Fibroblast of skin of left biceps (primary cell): ENCODE results near the gene CST7.
"Not testable (repeated sequence)": the region's sequence is repeated elsewhere in the genome, so short reads cannot be mapped to it uniquely, and the experiment has no call there.

Experiments used
- DNase-seq, 2 experiments: peaks; one replicate each; pipeline ENCODE4 v3.0.0-alpha.2; 2013; ENCODE audit warnings: low read depth in 2 of 2

The CST7 gene

GRCh38 chr20:24948939-24949679, at the start of gene CST7:
Gene CST7 (plus strand): TSS chr20:24949269. CDS start chr20:24949506, 237 bp downstream.
- no peak for DNase-seq

GRCh38 chr20:24906806-24907205, 42.3 kb upstream of the CST7 start:
- DNase-seq: no peak

GRCh38 chr20:24908642-24909041, 40.4 kb upstream of the CST7 start:
- no peak for DNase-seq

- DNase-seq: no peak
Observed at GRCh38 chr20:24909086-24909780, 39.8 kb upstream of the CST7 start.

- no peak for DNase-seq
Observed at GRCh38 chr20:24909861-24910260, 39.2 kb upstream of the CST7 start.

GRCh38 chr20:24910461-24910860, 38.6 kb upstream of the CST7 start:
- no peak for DNase-seq

- DNase-seq: no peak
Observed at GRCh38 chr20:24911461-24911860, 37.6 kb upstream of the CST7 start.

- DNase-seq: no peak
Observed at GRCh38 chr20:24912397-24913075, 36.5 kb upstream of the CST7 start.

- no peak for DNase-seq
Observed at GRCh38 chr20:24913076-24913628, 35.9 kb upstream of the CST7 start.

- no peak for DNase-seq
Observed at GRCh38 chr20:24914388-24915241, 34.5 kb upstream of the CST7 start.

- no peak for DNase-seq
Observed at GRCh38 chr20:24915440-24915839, 33.6 kb upstream of the CST7 start.

- no peak for DNase-seq
Observed at GRCh38 chr20:24915892-24916291, 33.2 kb upstream of the CST7 start.

- DNase-seq: no peak
Observed at GRCh38 chr20:24916412-24916811, 32.7 kb upstream of the CST7 start.

- DNase-seq: no peak
Observed at GRCh38 chr20:24917056-24917455, 32.0 kb upstream of the CST7 start.

- peak; percentile 41 to 42 for DNase-seq
Observed at GRCh38 chr20:24917797-24918578, 31.1 kb upstream of the CST7 start.

GRCh38 chr20:24918579-24919566, 30.2 kb upstream of the CST7 start:
- no peak for DNase-seq

- not testable (repeated sequence) for DNase-seq
Observed at GRCh38 chr20:24919665-24920064, 29.4 kb upstream of the CST7 start.

GRCh38 chr20:24920706-24921105, 28.4 kb upstream of the CST7 start:
- not testable (repeated sequence) for DNase-seq

GRCh38 chr20:24929259-24929658, 19.8 kb upstream of the CST7 start:
- not testable (repeated sequence) for DNase-seq
